ENCODE measurements around the gene ZBTB12.

ZBTB12 gene

GRCh38 chr6:31897612-31898382 lies 4.1 kb downstream of the ZBTB12 start, which contains the start of gene EHMT2:
TSS of gene EHMT2 (minus strand) at chr6:31897698. CDS start at chr6:31897677, 21 bp downstream.
- no peak for TF ChIP-seq CTCF (IDR thresholded peaks at IDR 0.05; ENCODE audit: low read depth, low read length)
- H3K4me3 ChIP-seq (replicated peaks in 1 of 2; ENCODE audit: low read depth in 2 of 2, low read length in 2 of 2), result peak within 1 kb of the TSS; percentile 69 to 96
- peak; percentile 78 to 81 for DNase-seq (ENCODE audit: low read depth in 2 of 2)

GRCh38 chr6:31896856-31897611 lies 4.9 kb downstream of the ZBTB12 start:
- no peak for TF ChIP-seq CTCF (IDR thresholded peaks at IDR 0.05; ENCODE audit: low read depth, low read length)
- H3K4me3 ChIP-seq (replicated peaks in 1 of 2; ENCODE audit: low read depth in 2 of 2, low read length in 2 of 2), result peak overlapping the region; percentile 63 to 96
- no peak for DNase-seq (ENCODE audit: low read depth in 2 of 2)

- DNase-seq (ENCODE audit: low read depth in 2 of 2), result no peak
- H3K4me3 ChIP-seq (replicated peaks in 1 of 2; ENCODE audit: low read depth in 2 of 2, low read length in 2 of 2), result peak overlapping the region; percentile 63 to 96
- no peak for TF ChIP-seq CTCF (IDR thresholded peaks at IDR 0.05; ENCODE audit: low read depth, low read length)
Observed at GRCh38 chr6:31896493-31896855, 5.4 kb downstream of the ZBTB12 start.

GRCh38 chr6:31892821-31893220 lies 9.1 kb downstream of the ZBTB12 start:
- no peak for TF ChIP-seq CTCF (IDR thresholded peaks at IDR 0.05; ENCODE audit: low read depth, low read length)
- no peak overlapping the region for H3K4me3 ChIP-seq (replicated peaks in 1 of 2; ENCODE audit: low read depth in 2 of 2, low read length in 2 of 2)
- no peak for DNase-seq (ENCODE audit: low read depth in 2 of 2)

GRCh38 chr6:31889331-31889972 lies 12.4 kb downstream of the ZBTB12 start:
- no peak for TF ChIP-seq CTCF (IDR thresholded peaks at IDR 0.05; ENCODE audit: low read depth, low read length)
- DNase-seq (ENCODE audit: low read depth in 2 of 2), result no peak
- H3K4me3 ChIP-seq (replicated peaks in 1 of 2; ENCODE audit: low read depth in 2 of 2, low read length in 2 of 2), result no peak overlapping the region

- peak; percentile 85 for TF ChIP-seq CTCF (IDR thresholded peaks at IDR 0.05; ENCODE audit: low read depth, low read length)
- DNase-seq (ENCODE audit: low read depth in 2 of 2), result peak; percentile 19 to 23
- H3K4me3 ChIP-seq (replicated peaks in 1 of 2; ENCODE audit: low read depth in 2 of 2, low read length in 2 of 2), result no peak overlapping the region
Observed at GRCh38 chr6:31888276-31889258, 13.3 kb downstream of the ZBTB12 start.
